Smooth muscle cell (in vitro differentiated cells): ENCODE measurements around the gene CFAP20DC. TPM values are rescaled to one million over a fixed set of nuclear protein-coding genes. Genes with fewer than 3 reads are reported as not detected.
"Not testable (repeated sequence)": the region's sequence is repeated elsewhere in the genome, so short reads cannot be mapped to it uniquely, and the experiment has no call there.

Experiments used
- DNase-seq: peaks from one replicate; lab custom pipeline; 2025; ENCODE audit not compliant: unreplicated experiment; lab: John Stamatoyannopoulos, UW
- H2AFZ ChIP-seq: fragments of 200-600 bp; sonication (generic); 2 replicates; pipeline ENCODE4 v1.6.0; 2016; ENCODE audit warnings: antibody characterized with exemption, low read depth, mild to moderate bottlenecking
- H3F3A ChIP-seq: fragments of 200-600 bp; sonication (generic); 2 replicates; pipeline ENCODE4 v1.6.0; 2017; ENCODE audit warnings: antibody characterized with exemption, low read depth
- H3K27ac ChIP-seq: fragments of 200-600 bp; sonication (generic); 2 replicates; pipeline ENCODE4 v1.5.1; 2016; ENCODE audit warnings: low read depth, mild to moderate bottlenecking
- H3K27me3 ChIP-seq: fragments of 200-600 bp; sonication (generic); 2 replicates; pipeline ENCODE4 v1.6.1; 2016; ENCODE audit warnings: low read depth, mild to moderate bottlenecking
- H3K36me3 ChIP-seq: fragments of 200-600 bp; sonication (generic); 2 replicates; pipeline ENCODE4 v1.5.1; 2016; ENCODE audit warnings: low read depth
- H3K4me1 ChIP-seq: fragments of 200-600 bp; sonication (generic); 2 replicates; pipeline ENCODE4 v1.5.1; 2016; ENCODE audit warnings: low read depth
- H3K4me2 ChIP-seq: fragments of 200-600 bp; sonication (generic); 2 replicates; pipeline ENCODE4 v1.6.0; 2016; ENCODE audit warnings: mild to moderate bottlenecking
- H3K4me3 ChIP-seq: fragments of 200-600 bp; sonication (generic); 2 replicates; pipeline ENCODE4 v1.5.1; 2016; ENCODE audit warnings: mild to moderate bottlenecking
- H3K79me2 ChIP-seq: fragments of 200-600 bp; sonication (generic); 2 replicates; pipeline ENCODE4 v1.6.0; 2016; ENCODE audit warnings: low read depth, mild to moderate bottlenecking
- H3K9ac ChIP-seq: fragments of 200-600 bp; sonication (generic); 2 replicates; pipeline ENCODE4 v1.6.0; 2016; ENCODE audit warnings: low read depth
- H3K9me3 ChIP-seq: fragments of 200-600 bp; sonication (generic); replicated peaks from 2 replicates; pipeline ENCODE4 v1.5.1; 2016; ENCODE audit warnings: low read depth
- H4K20me1 ChIP-seq: fragments of 200-600 bp; sonication (generic); 2 replicates; pipeline ENCODE4 v1.6.0; 2016; ENCODE audit warnings: low read depth
- WGBS: methylation state at CpG from one replicate; pipeline ENCODE4 v1.1.7; 2016; ENCODE audit warnings: low lambda C conversion rate; 5-methylcytosine and 5-hydroxymethylcytosine counted together
- polyA plus RNA-seq: library from polyadenylated mRNA; unstranded; fragments of >200 nt; fragmentation: Nextera tagmentation; extraction: Ambion mirVana; gene quantifications from 2 replicates; pipeline ENCODE4 v1.2.1, GENCODE V29; 2016
- total RNA-seq: library from RNA; depleted of rRNA; stranded (reverse); fragments of >200 nt; gene quantifications from 2 replicates; pipeline ENCODE4 v1.2.3, GENCODE V29; 2014
- TF ChIP-seq, protein P1 (sequence below): fragments of 200-600 bp; sonication (generic); IDR thresholded peaks from 2 replicates; pipeline ENCODE4 v1.5.1; 2017; ENCODE audit warnings: borderline replicate concordance, mild to moderate bottlenecking, antibody characterized with exemption; ENCODE audit not compliant: insufficient read depth, poor library complexity, severe bottlenecking

Gene CFAP20DC
- total and polyA plus RNA-seq, 2 experiments from 2014 or later, result 7.9 to 11.6 TPM

DNA sequence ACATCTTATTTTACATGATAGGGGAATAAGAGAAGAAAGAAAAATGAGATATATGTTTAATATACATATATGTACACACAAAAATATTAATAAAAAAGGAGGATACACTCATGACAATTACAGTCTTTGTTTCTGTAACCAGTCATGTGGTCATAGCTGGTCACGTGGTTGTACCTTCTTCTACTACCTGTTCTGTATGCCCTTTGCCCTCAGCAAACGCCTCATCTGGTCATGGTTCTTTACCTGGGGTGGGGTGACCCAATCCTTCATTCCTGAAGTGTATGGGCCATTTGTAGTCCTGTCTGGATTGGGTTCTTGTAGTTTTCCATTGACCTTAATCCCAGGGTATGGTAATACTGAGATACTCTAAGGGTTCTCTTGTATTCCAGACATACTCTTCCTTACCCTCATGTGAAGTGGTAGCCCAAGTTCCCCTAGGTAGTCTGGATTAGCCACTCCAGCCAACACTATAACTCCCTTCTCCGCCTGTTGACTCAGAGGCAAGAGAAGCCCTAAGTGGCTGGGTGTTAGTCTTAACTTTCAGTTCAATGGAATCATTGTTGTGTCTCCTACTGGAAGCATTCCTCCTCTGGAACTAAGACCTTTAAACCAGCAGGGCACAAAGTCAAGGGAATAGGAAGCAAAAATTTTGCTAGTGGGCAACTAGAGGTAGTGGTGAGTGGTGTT lies 336.0 kb downstream of the CFAP20DC start:
- no peaks in the 10 kb centered on the region for H3K79me2 ChIP-seq
- no peaks in the 10 kb centered on the region for H3F3A ChIP-seq
- no peak for DNase-seq
- no peaks in the 10 kb centered on the region for H3K4me1 ChIP-seq
- H3K27ac ChIP-seq, result no peak overlapping the region
- H3K9ac ChIP-seq, result no peak overlapping the region
- no peaks in the 10 kb centered on the region for H4K20me1 ChIP-seq
- H3K4me3 ChIP-seq, result no peak overlapping the region
- no peaks in the 10 kb centered on the region for H3K9me3 ChIP-seq
- 78% methylated on average over 3 of the region's 3 CpGs for WGBS
- H3K27me3 ChIP-seq, result no peaks in the 10 kb centered on the region
- H3K4me2 ChIP-seq, result no peak overlapping the region
- H2AFZ ChIP-seq, result no peak overlapping the region
- H3K36me3 ChIP-seq, result no peaks in the 10 kb centered on the region
- TF ChIP-seq, protein P1, sequence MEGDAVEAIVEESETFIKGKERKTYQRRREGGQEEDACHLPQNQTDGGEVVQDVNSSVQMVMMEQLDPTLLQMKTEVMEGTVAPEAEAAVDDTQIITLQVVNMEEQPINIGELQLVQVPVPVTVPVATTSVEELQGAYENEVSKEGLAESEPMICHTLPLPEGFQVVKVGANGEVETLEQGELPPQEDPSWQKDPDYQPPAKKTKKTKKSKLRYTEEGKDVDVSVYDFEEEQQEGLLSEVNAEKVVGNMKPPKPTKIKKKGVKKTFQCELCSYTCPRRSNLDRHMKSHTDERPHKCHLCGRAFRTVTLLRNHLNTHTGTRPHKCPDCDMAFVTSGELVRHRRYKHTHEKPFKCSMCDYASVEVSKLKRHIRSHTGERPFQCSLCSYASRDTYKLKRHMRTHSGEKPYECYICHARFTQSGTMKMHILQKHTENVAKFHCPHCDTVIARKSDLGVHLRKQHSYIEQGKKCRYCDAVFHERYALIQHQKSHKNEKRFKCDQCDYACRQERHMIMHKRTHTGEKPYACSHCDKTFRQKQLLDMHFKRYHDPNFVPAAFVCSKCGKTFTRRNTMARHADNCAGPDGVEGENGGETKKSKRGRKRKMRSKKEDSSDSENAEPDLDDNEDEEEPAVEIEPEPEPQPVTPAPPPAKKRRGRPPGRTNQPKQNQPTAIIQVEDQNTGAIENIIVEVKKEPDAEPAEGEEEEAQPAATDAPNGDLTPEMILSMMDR, result no peak

DNA sequence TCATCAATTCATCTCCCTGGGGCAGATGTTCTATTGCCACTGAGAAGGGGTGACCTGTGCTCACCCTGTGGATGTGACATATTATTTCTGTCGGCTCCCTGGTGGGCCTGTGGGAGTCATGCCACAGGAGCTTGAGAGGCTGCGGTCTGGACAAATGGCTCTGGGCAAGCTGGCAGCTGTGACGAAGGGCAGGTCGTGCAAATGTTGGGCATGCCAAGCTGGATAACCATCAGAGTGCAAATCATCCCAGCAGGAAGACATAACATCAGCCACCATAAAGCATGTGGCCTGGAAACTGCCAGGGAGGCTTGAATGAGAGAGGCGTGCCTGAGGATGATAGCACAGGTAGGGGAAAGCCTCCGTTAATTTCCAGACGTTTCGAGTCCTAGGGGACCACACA lies 338.0 kb downstream of the CFAP20DC start:
- Histone ChIP-seq H3K27me3 (no peaks in the 10 kb centered on the region), H3K4me2 (no peak overlapping the region), H3K79me2 (no peaks in the 10 kb centered on the region), H3F3A (no peaks in the 10 kb centered on the region), H3K4me1 (no peaks in the 10 kb centered on the region), H4K20me1 (no peaks in the 10 kb centered on the region), H2AFZ (no peak overlapping the region), H3K9ac (no peak overlapping the region), H3K9me3 (no peaks in the 10 kb centered on the region), H3K36me3 (no peaks in the 10 kb centered on the region), H3K4me3 (no peak overlapping the region), H3K27ac (no peak overlapping the region)
- DNase-seq, result no peak
- TF ChIP-seq, protein P1, result no peak
- 92% methylated on average over 8 of the region's 8 CpGs for WGBS

DNA sequence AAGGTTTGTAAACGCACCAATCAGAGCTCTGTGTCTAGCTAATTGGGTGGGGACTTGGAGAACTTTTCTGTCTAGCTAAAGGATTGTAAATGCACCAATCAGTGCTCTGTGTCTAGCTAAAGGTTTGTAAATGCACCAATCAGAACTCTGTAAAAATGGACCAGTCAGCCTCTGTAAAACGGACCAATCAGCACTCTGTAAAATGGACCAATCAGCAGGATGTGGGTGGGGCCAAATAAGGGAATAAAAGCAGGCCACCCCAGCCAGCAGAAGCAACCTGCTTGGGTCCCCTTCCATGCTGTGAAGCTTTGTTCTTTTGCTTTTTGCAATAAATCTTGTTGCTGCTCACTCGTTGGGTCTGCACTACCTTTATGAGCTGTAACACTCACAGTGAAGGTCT lies 340.8 kb downstream of the CFAP20DC start:
- not testable (repeated sequence) for H3K9ac ChIP-seq, H3K4me1 ChIP-seq, H3K4me3 ChIP-seq, H3K4me2 ChIP-seq, H3F3A ChIP-seq, H3K9me3 ChIP-seq, DNase-seq, H2AFZ ChIP-seq, H3K79me2 ChIP-seq, H3K27ac ChIP-seq, H3K27me3 ChIP-seq, H3K36me3 ChIP-seq, H4K20me1 ChIP-seq
- WGBS, result 87% methylated on average over 3 of the region's 3 CpGs

DNA sequence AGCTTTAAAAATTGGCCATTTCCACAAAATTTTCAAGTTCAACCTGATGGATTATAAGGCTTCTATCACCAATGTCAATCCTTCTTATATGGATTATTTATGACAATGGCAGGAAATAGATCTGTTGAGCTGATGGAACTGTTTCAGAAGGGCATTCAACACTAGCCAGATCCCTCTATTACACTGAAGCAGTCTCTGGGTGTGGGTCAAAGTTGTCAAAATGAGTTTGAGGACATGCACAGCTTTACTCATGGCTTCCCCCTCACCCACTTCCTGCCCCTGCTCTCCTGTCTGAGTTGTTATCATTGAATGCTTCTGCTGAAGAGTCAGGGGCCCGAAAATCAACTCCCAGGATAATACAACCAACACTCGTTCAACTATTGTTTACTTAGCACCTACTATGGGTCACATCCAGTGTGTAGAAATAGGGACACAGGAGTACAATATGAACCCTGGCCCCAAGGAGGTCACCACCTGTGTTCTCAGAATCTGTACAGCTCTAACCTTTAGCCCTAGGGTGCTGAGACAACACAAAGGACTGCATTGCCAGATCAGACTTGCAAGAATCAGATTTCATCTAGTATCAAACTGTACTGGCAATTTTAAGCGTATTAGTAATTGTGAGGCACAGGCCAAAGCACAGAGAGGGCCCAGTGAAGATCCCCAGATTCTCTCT lies 341.6 kb downstream of the CFAP20DC start:
- Histone ChIP-seq H3K4me1 (no peaks in the 10 kb centered on the region), H3K79me2 (no peaks in the 10 kb centered on the region), H3K9me3 (no peaks in the 10 kb centered on the region), H2AFZ (no peak overlapping the region), H4K20me1 (no peaks in the 10 kb centered on the region), H3K27ac (no peak overlapping the region), H3K4me3 (no peak overlapping the region), H3K4me2 (no peak overlapping the region), H3K9ac (no peak overlapping the region), H3K27me3 (no peaks in the 10 kb centered on the region), H3K36me3 (no peaks in the 10 kb centered on the region), H3F3A (no peaks in the 10 kb centered on the region)
- DNase-seq, result no peak
- WGBS, result 83% methylated on average over 3 of the region's 3 CpGs
- TF ChIP-seq, protein P1, result no peak
